HepG2 (cell line): Measurements from ENCODE around the gene TIPIN.

Source experiments
- CREB3 ChIP-seq: sonication (generic); formaldehyde crosslinking; IDR thresholded peaks from 2 replicates; pipeline ENCODE4 v1.5.0; 2020; ENCODE audit warnings: missing genetic modification reagents
- EHMT2 ChIP-seq: fragments of 200-600 bp; sonication (generic); IDR thresholded peaks from 2 replicates; pipeline ENCODE4 v1.7.0; 2017; ENCODE audit warnings: antibody characterized with exemption, low read depth, low read length, borderline replicate concordance
- HBP1 ChIP-seq: IDR thresholded peaks from 2 replicates; pipeline ENCODE4 v1.6.1; 2016; ENCODE audit warnings: low read depth, control low read depth
- HOXA7 ChIP-seq: sonication (generic); formaldehyde crosslinking; IDR thresholded peaks from 2 replicates; pipeline ENCODE4 v1.8.1; 2022; ENCODE audit warnings: mild to moderate bottlenecking, missing genetic modification reagents, moderate library complexity
- IKZF1 ChIP-seq: fragments of 450-650 bp; IDR thresholded peaks from 2 replicates; pipeline ENCODE4 v1.7.1; 2016
- LRRFIP1 ChIP-seq: sonication (generic); formaldehyde crosslinking; conservative IDR thresholded peaks from 2 replicates; pipeline ENCODE4 v1.4.0; 2020; ENCODE audit warnings: missing genetic modification reagents
- RAD21 ChIP-seq: fragments of 450-650 bp; formaldehyde crosslinking; IDR thresholded peaks from 2 replicates; pipeline ENCODE4 v1.5.0; 2020; ENCODE audit warnings: mild to moderate bottlenecking
- REST ChIP-seq, 2 experiments: IDR thresholded peaks; 2 replicates each; pipeline ENCODE4 v1.6.1; 2011 to 2012; ENCODE audit warnings: low read length in 2 of 2, borderline replicate concordance in 1 of 2, low read depth in 1 of 2, mild to moderate bottlenecking in 1 of 2, moderate library complexity in 1 of 2
- SMARCE1 ChIP-seq: fragments of 450-650 bp; IDR thresholded peaks from 2 replicates; pipeline ENCODE4 v1.6.1; 2017; ENCODE audit warnings: borderline replicate concordance
- SUZ12 ChIP-seq: fragments of 150-350 bp; IDR thresholded peaks from 2 replicates; pipeline ENCODE4 v1.6.1; 2014; ENCODE audit warnings: low read depth, low read length
- TAF1 ChIP-seq: sonication (generic); formaldehyde crosslinking; IDR thresholded peaks from 2 replicates; pipeline ENCODE4 v1.4.0; 2020; ENCODE audit warnings: missing genetic modification reagents
- TARDBP ChIP-seq: sonication (generic); formaldehyde crosslinking; IDR thresholded peaks from 2 replicates; pipeline ENCODE4 v1.8.0; 2022; ENCODE audit warnings: mild to moderate bottlenecking, missing genetic modification reagents
- YY1 ChIP-seq: IDR thresholded peaks from 2 replicates; pipeline ENCODE4 v1.6.1; 2011; ENCODE audit warnings: low read length, low read depth, moderate library complexity, mild to moderate bottlenecking; ENCODE audit not compliant: insufficient read depth, insufficient replicate concordance
- ZFP36 ChIP-seq: fragments of 150-350 bp; IDR thresholded peaks from 2 replicates; pipeline ENCODE4 v1.6.1; 2018; ENCODE audit warnings: borderline replicate concordance, low read length, low read depth; ENCODE audit not compliant: partially characterized antibody

DNA sequence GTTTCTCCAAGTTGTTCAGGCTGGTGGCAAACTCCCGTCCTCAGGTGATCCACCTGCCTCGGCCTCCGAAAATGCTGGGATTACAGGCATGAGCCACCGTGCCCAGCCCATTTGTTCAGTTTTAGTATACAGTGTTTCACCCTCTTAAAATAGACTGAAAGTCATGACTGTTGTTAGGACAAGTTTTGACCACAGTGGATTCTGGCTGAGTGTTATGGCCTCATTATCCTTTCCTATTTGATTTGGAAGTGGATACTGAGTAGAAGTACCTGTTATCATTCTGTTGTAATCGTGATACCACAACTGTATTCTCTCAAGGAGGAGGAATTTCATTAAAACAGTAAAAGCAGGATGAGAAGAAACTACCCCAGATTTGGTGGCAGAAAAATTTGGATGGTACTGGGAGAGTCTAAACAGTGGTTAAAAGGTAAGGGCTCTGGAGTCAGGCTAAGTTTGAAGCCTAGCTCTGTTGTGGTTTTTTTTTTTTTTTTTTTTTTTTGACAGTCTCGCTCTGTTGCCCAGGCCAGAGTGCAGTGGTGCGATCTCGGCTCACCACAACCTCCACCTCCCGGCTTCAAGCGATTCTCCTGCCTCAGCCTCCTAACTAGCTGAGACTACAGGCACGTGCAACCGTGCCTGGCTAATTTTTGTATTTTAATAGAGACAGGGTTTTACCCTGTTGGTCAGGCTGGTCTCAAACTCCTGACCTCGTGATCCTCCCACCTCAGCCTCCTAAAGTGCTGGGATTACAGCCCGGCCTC, 32.8 kb upstream of the TIPIN start:
- TF ChIP-seq HOXA7 (no peak), CREB3 (CRISPR knock-in tag) (no peak), SUZ12 (no peak), TARDBP (CRISPR knock-in tag) (no peak), SMARCE1 (no peak), IKZF1 (no peak), ZFP36 (no peak), RAD21 (CRISPR knock-in tag) (no peak), REST (IDR thresholded peaks at IDR 0.05; ENCODE audit: borderline replicate concordance in 1 of 2, low read depth in 1 of 2, low read length in 2 of 2) (no peak), TAF1 (CRISPR knock-in tag) (no peak), HBP1 (no peak), LRRFIP1 (no peak), YY1 (no peak), EHMT2 (no peak)
